GM12873 (cell line): ENCODE data around the gene TMA7B.
A peak's percentile ranks its signal among the peaks of the same experiment; 100 is the strongest.

Experiments used
- CTCF ChIP-seq: IDR thresholded peaks from 2 replicates; pipeline ENCODE4 v1.5.1; 2012; ENCODE audit warnings: low read depth, mild to moderate bottlenecking, moderate library complexity, low read length, control low read depth; ENCODE audit not compliant: insufficient read depth; ENCODE audit errors: missing control alignments

The TMA7B gene

GRCh38 chr22:39941601-39942000, 18.6 kb upstream of the TMA7B start:
- TF ChIP-seq CTCF: no peak

GRCh38 chr22:39942439-39943230, 17.6 kb upstream of the TMA7B start:
- no peak for TF ChIP-seq CTCF

GRCh38 chr22:39943337-39943736, 16.9 kb upstream of the TMA7B start:
- TF ChIP-seq CTCF: peak; percentile 27

GRCh38 chr22:39943953-39944872, 16.0 kb upstream of the TMA7B start:
- TF ChIP-seq CTCF: no peak

- TF ChIP-seq CTCF: no peak
Observed at GRCh38 chr22:39946126-39946502, 14.1 kb upstream of the TMA7B start.

GRCh38 chr22:39946503-39947219, 13.5 kb upstream of the TMA7B start:
- no peak for TF ChIP-seq CTCF
